Panc1 (cell line): ENCODE data around the gene FAM76A. TPM values are rescaled to one million over a fixed set of nuclear protein-coding genes. Genes with fewer than 3 reads are reported as not detected.
"Not testable (repeated sequence)": the region's sequence is repeated elsewhere in the genome, so short reads cannot be mapped to it uniquely, and the experiment has no call there.

Experiments used
- ATAC-seq: fragments of 200-7000 bp; cut with Tn5 transposase; 2 replicates; pipeline ENCODE4 v1.9.1; 2020; ENCODE audit warnings: mild to moderate bottlenecking, moderate library complexity
- BruUV-seq: library from RNA; stranded (reverse); fragments of 400-500 nt; replicated peaks from 2 replicates; lab custom pipeline; 2021; lab: Mats Ljungman, UMichigan
- CTCF ChIA-PET: fragments of 300-600 bp; sonication (Branson Sonifier 250); formaldehyde crosslinking; loops from one replicate; lab custom pipeline; 2022; ENCODE audit warnings: antibody characterized with exemption; lab: Charles Lee
- POLR2A ChIA-PET: fragments of 300-600 bp; sonication (Branson Sonifier 250); formaldehyde crosslinking; loops from one replicate; lab custom pipeline; 2022; ENCODE audit warnings: antibody characterized with exemption; lab: Charles Lee
- DNase-seq: peaks from one replicate; pipeline ENCODE4 v3.0.0-alpha.2; 2010; ENCODE audit warnings: low read depth, low spot score
- H3K27ac ChIP-seq: 2 replicates; pipeline ENCODE4 v1.5.1; 2011; ENCODE audit warnings: mild to moderate bottlenecking, low read length, inconsistent platforms
- H3K27me3 ChIP-seq: fragments of 200-500 bp; sonication (Bioruptor generic); 2 replicates; pipeline ENCODE4 v1.6.0; 2014; ENCODE audit warnings: low read length, inconsistent platforms; ENCODE audit not compliant: control insufficient read depth, insufficient read depth
- H3K36me3 ChIP-seq: fragments of 200-500 bp; sonication (Bioruptor generic); 2 replicates; pipeline ENCODE4 v1.5.1; 2014; ENCODE audit warnings: inconsistent platforms, mild to moderate bottlenecking, low read length, moderate library complexity; ENCODE audit not compliant: control insufficient read depth, insufficient read depth
- H3K4me1 ChIP-seq: 2 replicates; pipeline ENCODE4 v1.5.1; 2011; ENCODE audit warnings: inconsistent platforms, mild to moderate bottlenecking, low read length, moderate library complexity; ENCODE audit not compliant: control insufficient read depth, insufficient read depth
- H3K4me3 ChIP-seq, 2 experiments: 2 replicates each; pipeline ENCODE4 v1.5.1; 2011 to 2012; ENCODE audit warnings: low read depth in 2 of 2, low read length in 2 of 2, mild to moderate bottlenecking in 2 of 2, inconsistent platforms in 1 of 2, moderate library complexity in 1 of 2
- H3K9me3 ChIP-seq: fragments of 200-500 bp; sonication (Bioruptor generic); 2 replicates; pipeline ENCODE4 v1.5.1; 2014; ENCODE audit warnings: low read depth, mild to moderate bottlenecking, inconsistent platforms, low read length, moderate library complexity; ENCODE audit not compliant: control insufficient read depth, insufficient read depth
- CTCF ChIP-seq: fragments of 450-650 bp; IDR thresholded peaks from 2 replicates; pipeline ENCODE4 v1.5.1; 2017; ENCODE audit warnings: mild to moderate bottlenecking
- POLR2AphosphoS5 ChIP-seq: IDR thresholded peaks from 2 replicates; pipeline ENCODE4 v1.6.1; 2012; ENCODE audit warnings: mild to moderate bottlenecking, low read depth, low read length, moderate library complexity
- SIN3A ChIP-seq: IDR thresholded peaks from 2 replicates; pipeline ENCODE4 v1.6.1; 2012; ENCODE audit warnings: low read depth, mild to moderate bottlenecking, low read length, moderate library complexity, borderline replicate concordance; ENCODE audit not compliant: insufficient read depth
- TCF7L2 ChIP-seq: IDR thresholded peaks from 2 replicates; pipeline ENCODE4 v1.6.1; 2011; ENCODE audit warnings: mild to moderate bottlenecking, low read depth, low read length, inconsistent platforms
- in situ Hi-C: cut with HindIII; loops from 2 replicates; pipeline ENCODE4 v1.10.0; 2016; ENCODE audit warnings: low sequenced_read_pairs, low pct_unique_long_range_greater_than_20kb
- intact Hi-C: fragments of 100-400 bp; cut with micrococcal nuclease; formaldehyde crosslinking; loops from one replicate; pipeline ENCODE4 v1.10.0; 2022; ENCODE audit not compliant: unreplicated experiment
- total RNA-seq: library from RNA; stranded (reverse); gene quantifications from one replicate; pipeline ENCODE4 v1.2.1, GENCODE V29; 2021; ENCODE audit not compliant: unreplicated experiment
- TF ChIP-seq, protein P1 (sequence below), 2 experiments: IDR thresholded peaks; 2 replicates each; pipeline ENCODE4 v1.6.1; 2011 to 2012; ENCODE audit warnings: low read depth in 2 of 2, control low read depth in 1 of 2, low read length in 1 of 2, mild to moderate bottlenecking in 1 of 2, moderate library complexity in 1 of 2; ENCODE audit not compliant: insufficient read depth in 1 of 2

Gene FAM76A
- total RNA-seq, 1 experiment from 2014 or later, result 15.4 TPM

DNA sequence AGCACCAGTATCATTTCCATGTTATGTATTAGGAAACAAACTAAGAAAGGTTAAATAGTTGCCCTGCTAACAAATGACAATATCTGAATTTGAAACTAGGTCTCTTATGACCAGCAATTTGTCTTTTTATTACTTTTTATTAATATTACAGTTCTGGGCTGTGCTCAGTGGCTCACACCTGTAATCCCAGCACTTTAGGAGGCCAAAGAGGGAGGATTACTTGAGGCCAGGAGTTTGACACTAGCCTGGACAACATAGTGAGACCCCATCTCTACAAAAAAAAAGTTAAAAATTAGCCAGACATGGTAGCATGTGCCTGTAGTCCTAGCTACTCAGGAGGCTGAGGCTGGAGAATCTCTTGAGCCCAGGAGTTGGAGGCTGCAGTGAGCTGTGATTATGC is 50.5 kb downstream of the FAM76A start:
- H3K4me3 ChIP-seq, CTCF ChIA-PET, intact Hi-C loops, H3K9me3 ChIP-seq, ATAC-seq, BruUV-seq, H3K4me1 ChIP-seq, DNase-seq, in situ Hi-C loops, H3K27me3 ChIP-seq, H3K36me3 ChIP-seq, POLR2A ChIA-PET, H3K27ac ChIP-seq: not testable (repeated sequence)

DNA sequence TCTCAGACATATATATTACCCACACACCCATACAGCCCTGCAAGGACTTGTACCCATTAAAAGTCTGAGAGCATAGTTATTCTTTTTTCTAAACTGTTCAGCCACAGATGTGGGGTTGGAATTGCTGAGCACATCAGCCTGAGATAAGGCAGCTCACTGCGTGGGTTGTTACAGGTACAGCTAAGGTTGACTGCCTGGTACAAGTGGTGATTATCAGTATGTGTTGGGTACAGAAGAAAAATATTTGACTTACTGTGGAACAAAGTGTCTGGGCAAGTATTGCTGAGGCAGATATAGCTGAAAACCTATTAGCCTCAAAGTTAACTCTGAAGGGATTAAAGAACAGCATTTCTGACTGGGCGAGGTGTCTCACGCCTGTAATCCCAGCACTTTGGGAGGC is 52.3 kb downstream of the FAM76A start:
- no peak for ATAC-seq
- intact Hi-C loops, result no loop called here
- CTCF ChIA-PET, result no interaction called here

More for the DNA sequence above, 52.3 kb downstream of the FAM76A start:
- no peak for DNase-seq
- H3K27ac ChIP-seq, result no peak overlapping the region
- no peak overlapping the region for H3K4me3 ChIP-seq
- in situ Hi-C loops, result no loop called here
- no TSS peak for BruUV-seq
- TF ChIP-seq CTCF (no peak), POLR2AphosphoS5 (no peak), TCF7L2 (no peak), SIN3A (no peak)
- TF ChIP-seq, protein P1, sequence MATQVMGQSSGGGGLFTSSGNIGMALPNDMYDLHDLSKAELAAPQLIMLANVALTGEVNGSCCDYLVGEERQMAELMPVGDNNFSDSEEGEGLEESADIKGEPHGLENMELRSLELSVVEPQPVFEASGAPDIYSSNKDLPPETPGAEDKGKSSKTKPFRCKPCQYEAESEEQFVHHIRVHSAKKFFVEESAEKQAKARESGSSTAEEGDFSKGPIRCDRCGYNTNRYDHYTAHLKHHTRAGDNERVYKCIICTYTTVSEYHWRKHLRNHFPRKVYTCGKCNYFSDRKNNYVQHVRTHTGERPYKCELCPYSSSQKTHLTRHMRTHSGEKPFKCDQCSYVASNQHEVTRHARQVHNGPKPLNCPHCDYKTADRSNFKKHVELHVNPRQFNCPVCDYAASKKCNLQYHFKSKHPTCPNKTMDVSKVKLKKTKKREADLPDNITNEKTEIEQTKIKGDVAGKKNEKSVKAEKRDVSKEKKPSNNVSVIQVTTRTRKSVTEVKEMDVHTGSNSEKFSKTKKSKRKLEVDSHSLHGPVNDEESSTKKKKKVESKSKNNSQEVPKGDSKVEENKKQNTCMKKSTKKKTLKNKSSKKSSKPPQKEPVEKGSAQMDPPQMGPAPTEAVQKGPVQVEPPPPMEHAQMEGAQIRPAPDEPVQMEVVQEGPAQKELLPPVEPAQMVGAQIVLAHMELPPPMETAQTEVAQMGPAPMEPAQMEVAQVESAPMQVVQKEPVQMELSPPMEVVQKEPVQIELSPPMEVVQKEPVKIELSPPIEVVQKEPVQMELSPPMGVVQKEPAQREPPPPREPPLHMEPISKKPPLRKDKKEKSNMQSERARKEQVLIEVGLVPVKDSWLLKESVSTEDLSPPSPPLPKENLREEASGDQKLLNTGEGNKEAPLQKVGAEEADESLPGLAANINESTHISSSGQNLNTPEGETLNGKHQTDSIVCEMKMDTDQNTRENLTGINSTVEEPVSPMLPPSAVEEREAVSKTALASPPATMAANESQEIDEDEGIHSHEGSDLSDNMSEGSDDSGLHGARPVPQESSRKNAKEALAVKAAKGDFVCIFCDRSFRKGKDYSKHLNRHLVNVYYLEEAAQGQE (IDR thresholded peaks at IDR 0.05; ENCODE audit: insufficient read depth in 1 of 2, low read depth in 2 of 2, low read length in 1 of 2), result no peak
- POLR2A ChIA-PET, result interaction anchor here (0.7 kb wide), 1 partner anchor 15 kb away, joined by 4 read pairs; no protein-coding TSS in a partner anchor
- H3K27me3 ChIP-seq, result no peaks in the 10 kb centered on the region
- H3K36me3 ChIP-seq, result no peaks in the 10 kb centered on the region; the same call in 1 of the 2 replicates
- no peaks in the 10 kb centered on the region for H3K9me3 ChIP-seq
- H3K4me1 ChIP-seq, result no peaks in the 10 kb centered on the region
